Renal cortical epithelial cell (primary cell): ENCODE results near the gene SPOCK1. TPM values are rescaled to one million over a fixed set of nuclear protein-coding genes. Genes with fewer than 3 reads are reported as not detected.
A peak's percentile ranks its signal among the peaks of the same experiment; 100 is the strongest.

Experiments
- DNase-seq: peaks from one replicate; pipeline ENCODE4 v3.0.0-alpha.2; 2011; ENCODE audit warnings: low read depth
- total RNA-seq: library from RNA; depleted of rRNA; stranded (reverse); fragments of >200 nt; gene quantifications from 2 replicates; pipeline ENCODE4 v1.2.3, GENCODE V29; 2014

The SPOCK1 gene
- total RNA-seq, 1 donor from 2014 or later, result 224 TPM

DNA sequence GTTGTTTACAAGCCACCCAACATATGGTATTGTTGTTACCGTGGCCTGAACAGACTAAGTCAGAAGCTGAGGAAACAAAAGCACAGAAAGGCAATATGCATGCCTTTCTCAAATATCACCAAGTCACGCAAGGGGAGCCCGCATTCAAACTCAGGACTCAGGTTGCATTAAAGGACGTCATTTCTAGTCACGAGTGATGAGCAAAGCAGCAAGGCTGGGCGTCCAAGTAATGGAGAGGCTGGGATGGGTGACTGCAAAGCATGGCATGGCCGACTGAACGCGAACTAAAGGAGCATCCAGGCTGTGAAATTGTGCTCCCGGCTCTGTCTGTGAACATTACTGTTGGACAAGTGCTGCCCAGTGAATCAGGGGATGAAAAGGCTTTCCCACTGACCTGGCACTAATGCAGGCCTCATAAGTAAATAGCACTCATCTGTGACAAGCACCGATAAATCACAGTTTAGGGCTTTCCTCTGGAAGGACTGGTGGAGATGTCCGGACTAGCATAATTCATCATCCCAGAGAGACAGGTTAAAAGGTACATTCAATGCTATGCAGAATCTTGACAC lies 202.8 kb downstream of the SPOCK1 start:
- DNase-seq, result peak; percentile 94

DNA sequence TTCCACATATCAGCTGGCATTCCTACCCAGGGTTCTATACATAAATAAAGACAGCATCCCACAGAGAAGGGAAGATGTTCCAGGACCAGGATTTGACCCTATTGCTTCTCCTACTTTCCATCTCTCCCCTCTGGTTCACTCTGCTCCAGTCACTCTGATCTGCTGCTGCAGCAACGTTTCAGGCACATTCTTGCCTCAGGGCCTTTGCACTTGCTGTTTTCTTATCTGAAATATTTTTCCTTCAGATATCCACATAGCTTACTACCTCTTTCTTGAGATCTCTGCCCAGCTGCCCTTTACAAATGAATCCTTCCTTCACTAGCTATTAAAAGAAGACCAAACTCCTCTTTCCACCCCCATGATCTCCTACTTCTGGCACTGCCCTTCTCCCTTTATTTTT lies 204.5 kb downstream of the SPOCK1 start:
- no peak for DNase-seq

GRCh38 chr5:137292461-137293027 lies 206.6 kb downstream of the SPOCK1 start:
- no peak for DNase-seq

DNA sequence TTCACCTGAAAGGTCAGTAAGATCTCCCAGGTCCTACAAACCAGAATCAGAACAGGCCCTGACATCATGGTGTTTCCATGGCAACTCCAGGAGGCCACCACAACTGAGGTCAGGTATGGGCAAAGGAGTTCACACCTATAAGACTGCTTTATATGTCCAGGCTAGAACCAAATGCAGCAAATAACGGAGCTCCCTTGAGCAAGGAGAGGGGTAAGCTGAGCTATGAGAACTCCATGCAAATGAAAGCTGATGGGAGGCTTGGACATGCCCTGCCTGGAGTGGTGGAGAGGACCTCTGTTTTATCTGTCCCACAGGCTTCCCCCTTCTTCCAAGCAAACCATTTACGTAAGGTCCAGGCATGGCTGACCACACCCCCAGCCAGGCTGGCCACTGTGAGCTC lies 207.7 kb downstream of the SPOCK1 start:
- DNase-seq, result no peak

GRCh38 chr5:137291031-137291430 lies 208.1 kb downstream of the SPOCK1 start:
- DNase-seq, result no peak

- DNase-seq, result no peak
These were observed 208.8 kb downstream of the SPOCK1 start for GRCh38 chr5:137290373-137290772.

- no peak for DNase-seq
These were observed 209.3 kb downstream of the SPOCK1 start for GRCh38 chr5:137289856-137290255.

DNA sequence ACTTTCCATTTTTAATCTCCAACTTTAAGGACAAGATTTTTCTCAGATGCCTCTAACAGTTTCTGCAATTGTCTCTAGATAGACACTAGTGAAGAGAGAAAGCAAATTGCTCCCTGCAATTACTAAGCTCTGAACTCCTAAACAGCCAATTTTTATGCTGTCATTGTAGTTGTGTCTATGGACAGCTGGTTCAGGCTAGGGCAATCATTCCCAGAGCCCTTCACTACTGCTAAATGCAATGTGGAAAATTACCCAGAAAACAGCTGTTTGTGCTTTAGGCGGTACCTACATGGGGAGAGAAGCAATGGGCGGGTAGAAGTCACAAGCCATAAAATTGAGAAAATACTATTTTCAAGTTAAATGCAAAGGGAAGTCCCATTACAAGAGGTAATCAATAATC lies 211.6 kb downstream of the SPOCK1 start:
- no peak for DNase-seq

GRCh38 chr5:137286025-137286610 lies 213.0 kb downstream of the SPOCK1 start:
- DNase-seq, result no peak

- no peak for DNase-seq
These were observed 215.3 kb downstream of the SPOCK1 start for GRCh38 chr5:137283801-137284200.

DNA sequence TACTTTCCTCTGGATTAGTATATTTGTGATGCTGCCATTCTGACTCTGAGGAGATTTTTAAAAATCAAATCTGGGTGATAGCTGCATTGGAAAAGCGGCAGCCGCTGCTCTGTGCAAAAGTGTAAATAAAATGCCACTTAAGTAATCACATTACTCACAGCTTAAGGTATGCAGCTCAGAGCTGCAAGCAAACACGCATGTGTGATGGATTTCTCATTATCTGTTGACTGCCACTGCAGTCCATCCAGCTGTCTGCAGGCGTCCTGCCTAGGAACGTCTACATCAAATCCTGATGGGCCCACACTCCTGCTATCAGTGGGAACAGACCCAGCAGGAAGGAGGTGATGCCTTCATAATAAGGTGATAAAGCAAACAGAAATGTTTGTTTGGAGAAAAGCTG lies 216.9 kb downstream of the SPOCK1 start:
- DNase-seq, result no peak

- DNase-seq, result no peak
These were observed 217.9 kb downstream of the SPOCK1 start for GRCh38 chr5:137281201-137281600.

- no peak for DNase-seq
These were observed 218.5 kb downstream of the SPOCK1 start for GRCh38 chr5:137280656-137281055.

GRCh38 chr5:137279521-137280231 lies 219.4 kb downstream of the SPOCK1 start:
- no peak for DNase-seq

GRCh38 chr5:137278476-137278875 lies 220.7 kb downstream of the SPOCK1 start:
- no peak for DNase-seq

- no peak for DNase-seq
These were observed 224.0 kb downstream of the SPOCK1 start for GRCh38 chr5:137275083-137275482.

- peak; percentile 61 for DNase-seq
These were observed 225.6 kb downstream of the SPOCK1 start for GRCh38 chr5:137273511-137273910.

- no peak for DNase-seq
These were observed 226.3 kb downstream of the SPOCK1 start for GRCh38 chr5:137272831-137273230.

DNA sequence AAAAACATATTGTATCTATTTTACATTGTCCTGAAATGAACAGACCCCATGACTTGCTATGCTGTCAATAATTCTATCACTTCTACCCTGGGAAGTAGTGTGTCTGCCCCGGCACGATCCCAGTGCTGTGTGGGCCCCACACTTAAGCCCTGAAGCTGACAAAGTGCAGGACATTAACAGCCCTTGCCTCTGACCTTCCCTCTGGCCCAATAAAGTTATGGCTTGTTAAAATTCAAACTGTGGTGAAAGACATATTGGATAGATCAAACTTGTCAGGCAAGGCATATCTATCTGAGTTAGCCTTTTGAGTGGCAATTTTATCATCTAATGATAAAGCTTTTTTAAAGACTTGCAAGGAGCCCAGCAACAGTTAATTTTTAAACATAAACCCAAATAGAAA lies 229.2 kb downstream of the SPOCK1 start:
- no peak for DNase-seq

DNA sequence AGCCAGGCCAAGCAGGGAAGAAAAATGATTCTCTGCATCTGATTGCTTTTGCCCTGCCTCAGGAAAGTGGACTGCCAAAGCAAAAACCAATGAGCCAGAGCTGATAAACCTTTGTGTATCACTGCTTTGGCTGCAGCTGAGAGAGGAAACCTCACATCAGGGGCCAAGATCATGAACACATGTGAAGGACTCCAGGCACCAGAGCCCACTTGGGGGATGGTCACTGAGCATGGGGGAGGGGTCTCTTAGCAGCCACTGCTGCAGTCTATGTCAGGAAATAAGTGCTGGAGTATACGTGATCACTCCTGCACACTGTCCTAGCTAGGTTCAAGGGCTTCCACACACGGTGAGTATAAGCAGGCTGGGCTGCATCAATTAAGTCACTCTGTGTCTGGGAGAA lies 229.9 kb downstream of the SPOCK1 start:
- no peak for DNase-seq

DNA sequence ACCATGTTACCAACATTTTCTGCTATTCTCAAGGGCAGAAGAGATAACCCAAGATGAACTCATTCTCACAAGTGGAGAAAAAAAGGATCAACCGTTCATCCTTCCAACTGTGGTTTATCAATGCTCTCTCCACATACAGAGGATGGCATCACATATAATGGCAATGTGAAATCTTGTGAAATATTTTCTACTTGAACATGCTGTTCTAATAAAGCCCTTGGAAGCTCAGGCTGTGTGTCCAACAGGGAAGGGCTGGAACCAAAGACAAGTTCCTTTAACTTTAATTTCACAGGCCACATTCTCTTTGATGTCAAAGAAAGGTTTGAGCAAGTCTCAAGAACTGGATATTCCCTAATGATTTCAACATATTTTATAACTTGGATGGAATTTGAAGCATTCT lies 230.5 kb downstream of the SPOCK1 start:
- DNase-seq, result no peak

GRCh38 chr5:137266186-137266585 lies 232.9 kb downstream of the SPOCK1 start:
- no peak for DNase-seq

DNA sequence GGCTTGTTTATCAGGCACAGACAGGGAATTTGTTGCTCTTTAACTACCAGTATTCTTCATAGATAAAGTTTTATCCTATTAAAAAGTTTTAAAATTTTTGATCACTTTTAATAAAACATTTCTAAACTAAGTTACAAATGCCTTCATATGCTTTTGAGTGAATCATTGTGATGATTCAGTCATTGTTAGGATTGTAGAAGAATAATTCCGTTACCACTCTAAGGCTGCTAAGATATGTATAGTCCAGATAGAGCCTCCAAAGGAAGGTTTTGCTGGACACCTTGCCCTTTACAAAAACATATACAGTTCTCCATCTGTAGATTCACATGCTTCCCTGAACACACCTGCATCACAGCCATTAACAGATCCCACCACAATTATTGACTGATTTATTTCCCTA lies 233.7 kb downstream of the SPOCK1 start:
- no peak for DNase-seq
